SJCRH30 (cell line): Measurements from ENCODE around the gene PUS10. TPM values are rescaled to one million over a fixed set of nuclear protein-coding genes. Genes with fewer than 3 reads are reported as not detected.
A peak's percentile ranks its signal among the peaks of the same experiment; 100 is the strongest.
"Not testable (repeated sequence)": the region's sequence is repeated elsewhere in the genome, so short reads cannot be mapped to it uniquely, and the experiment has no call there.

ENCODE experiments used
- DNase-seq, 2 experiments: peaks; one replicate each; pipeline ENCODE4 v3.0.0-alpha.2; 2015 to 2020
- H3K27ac ChIP-seq: fragments of 250-450 bp; sonication (Bioruptor Pico); 2 replicates; pipeline ENCODE4 v1.5.1; 2020; ENCODE audit warnings: mild to moderate bottlenecking, moderate library complexity
- H3K27me3 ChIP-seq: fragments of 250-450 bp; sonication (Bioruptor Pico); 2 replicates; pipeline ENCODE4 v1.5.1; 2020; ENCODE audit warnings: mild to moderate bottlenecking, moderate library complexity
- H3K36me3 ChIP-seq: fragments of 250-450 bp; sonication (Bioruptor Pico); 2 replicates; pipeline ENCODE4 v1.5.1; 2020; ENCODE audit warnings: mild to moderate bottlenecking, moderate library complexity
- H3K4me1 ChIP-seq: fragments of 250-450 bp; sonication (Bioruptor Pico); 2 replicates; pipeline ENCODE4 v1.5.1; 2020; ENCODE audit warnings: mild to moderate bottlenecking, moderate library complexity
- H3K4me3 ChIP-seq: fragments of 250-450 bp; sonication (Bioruptor Pico); 2 replicates; pipeline ENCODE4 v1.5.1; 2020; ENCODE audit warnings: mild to moderate bottlenecking, moderate library complexity
- H3K9me3 ChIP-seq: fragments of 250-450 bp; sonication (Bioruptor Pico); replicated peaks from 2 replicates; pipeline ENCODE4 v1.5.1; 2020; ENCODE audit warnings: mild to moderate bottlenecking, moderate library complexity
- total RNA-seq: library from RNA; depleted of rRNA; stranded (reverse); fragments of >200 nt; shearing (Covaris generic); gene quantifications from 2 replicates; pipeline ENCODE4 v1.2.3, GENCODE V29; 2014

PUS10 gene
- total RNA-seq, 1 experiment from 2014 or later, result 8.9 TPM

- no peak for DNase-seq
- H3K27ac ChIP-seq, result no peak overlapping the region
These were observed 25.1 kb downstream of the PUS10 start for GRCh38 chr2:60992985-60993392.

GRCh38 chr2:60991644-60992043, 26.4 kb downstream of the PUS10 start:
- H3K36me3 ChIP-seq, result no peaks in the 10 kb centered on the region
- no peak for DNase-seq

More at GRCh38 chr2:60992985-60993392, 25.1 kb downstream of the PUS10 start:
- no peaks in the 10 kb centered on the region for H3K36me3 ChIP-seq
- H3K4me3 ChIP-seq, result no peak overlapping the region
- H3K27me3 ChIP-seq, result no peaks in the 10 kb centered on the region
- no peaks in the 10 kb centered on the region for H3K4me1 ChIP-seq
- peaks cover 11% of the 10 kb centered on the region for H3K9me3 ChIP-seq

GRCh38 chr2:60989259-60989658, 28.8 kb downstream of the PUS10 start:
- Histone ChIP-seq H3K27ac (no peak overlapping the region), H3K36me3 (no peaks in the 10 kb centered on the region), H3K9me3 (peaks cover 11% of the 10 kb centered on the region), H3K27me3 (no peaks in the 10 kb centered on the region), H3K4me3 (no peak overlapping the region), H3K4me1 (no peaks in the 10 kb centered on the region)
- DNase-seq, result no peak

More at GRCh38 chr2:60991644-60992043, 26.4 kb downstream of the PUS10 start:
- no peak overlapping the region for H3K4me3 ChIP-seq
- no peaks in the 10 kb centered on the region for H3K27me3 ChIP-seq
- no peaks in the 10 kb centered on the region for H3K4me1 ChIP-seq
- H3K9me3 ChIP-seq, result peaks cover 11% of the 10 kb centered on the region
- H3K27ac ChIP-seq, result no peak overlapping the region

- H3K27me3 ChIP-seq, H3K4me3 ChIP-seq, H3K36me3 ChIP-seq, H3K27ac ChIP-seq, H3K4me1 ChIP-seq, DNase-seq: not testable (repeated sequence)
- H3K9me3 ChIP-seq, result peaks cover 11% of the 10 kb centered on the region
These were observed 30.4 kb downstream of the PUS10 start for GRCh38 chr2:60987656-60988055.

- H3K4me1 ChIP-seq, result no peaks in the 10 kb centered on the region
- DNase-seq, result peak in 1 of 2 experiments; percentile 18
- H3K27ac ChIP-seq, result no peak overlapping the region
- no peaks in the 10 kb centered on the region for H3K36me3 ChIP-seq
- peaks cover 8% of the 10 kb centered on the region for H3K9me3 ChIP-seq
- no peak overlapping the region for H3K4me3 ChIP-seq
- no peaks in the 10 kb centered on the region for H3K27me3 ChIP-seq
These were observed 31.0 kb downstream of the PUS10 start for GRCh38 chr2:60987041-60987440.

GRCh38 chr2:60984720-60985119, 33.3 kb downstream of the PUS10 start:
- Histone ChIP-seq H3K9me3 (no peaks in the 10 kb centered on the region), H3K4me1 (no peaks in the 10 kb centered on the region), H3K36me3 (no peaks in the 10 kb centered on the region), H3K4me3 (no peak overlapping the region), H3K27me3 (no peaks in the 10 kb centered on the region), H3K27ac (no peak overlapping the region)
- no peak for DNase-seq

DNA sequence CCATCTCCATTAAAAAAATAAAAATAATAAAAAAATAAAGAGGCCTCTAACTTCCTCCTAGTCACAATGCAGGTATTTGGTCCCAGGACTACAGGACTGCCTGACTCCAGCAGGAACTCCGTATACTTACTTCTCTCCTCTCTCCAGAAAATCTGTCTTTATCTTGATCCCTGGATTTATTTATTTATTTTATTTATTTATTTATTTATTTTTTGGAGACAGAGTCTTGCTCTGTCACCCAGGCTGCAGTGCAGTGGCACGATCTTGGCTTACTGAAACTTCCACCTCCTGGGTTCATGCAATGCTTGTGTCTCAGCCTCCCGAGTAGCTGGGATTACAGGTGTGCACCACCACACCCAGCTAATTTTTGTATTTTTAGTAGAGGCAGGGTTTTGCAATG, 36.0 kb downstream of the PUS10 start:
- H3K4me3 ChIP-seq, H3K27me3 ChIP-seq, H3K4me1 ChIP-seq, H3K9me3 ChIP-seq, H3K36me3 ChIP-seq, DNase-seq, H3K27ac ChIP-seq: not testable (repeated sequence)

DNA sequence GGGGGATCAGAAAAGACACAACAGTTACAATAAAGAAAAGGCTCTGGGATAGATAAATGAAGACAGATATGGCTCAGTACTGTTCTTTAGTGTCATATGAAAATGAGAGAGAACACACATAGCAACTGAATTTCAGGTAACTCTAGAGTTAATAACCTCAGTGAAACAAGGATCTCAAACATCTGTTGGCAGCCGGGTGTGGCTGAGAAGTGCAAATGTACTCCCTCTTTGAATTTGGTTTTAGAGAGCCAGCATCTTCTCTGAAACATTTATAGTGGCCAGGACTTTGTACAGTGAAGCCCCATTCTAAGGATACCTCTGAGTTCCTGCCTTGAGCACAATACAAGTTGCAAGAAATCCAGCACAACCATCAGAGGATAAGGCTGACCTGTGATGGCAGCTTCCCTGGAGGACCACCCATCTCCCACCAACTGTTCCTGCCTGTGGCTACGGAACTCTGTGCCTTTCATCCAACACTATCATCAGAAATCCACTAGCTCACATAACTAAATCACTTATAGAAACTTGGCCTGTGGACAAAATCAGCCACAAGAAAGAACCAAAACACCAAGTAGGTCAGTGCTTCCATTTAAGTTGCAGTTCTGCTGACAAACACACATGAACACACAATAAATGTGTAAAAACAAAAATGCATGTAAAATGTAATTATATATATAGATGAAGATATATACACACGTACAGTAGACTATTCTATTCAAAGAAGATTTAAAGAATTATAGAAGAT, 37.8 kb downstream of the PUS10 start:
- no peaks in the 10 kb centered on the region for H3K36me3 ChIP-seq
- no peaks in the 10 kb centered on the region for H3K4me1 ChIP-seq
- H3K4me3 ChIP-seq, result no peak overlapping the region
- no peak for DNase-seq
- H3K27me3 ChIP-seq, result no peaks in the 10 kb centered on the region
- no peaks in the 10 kb centered on the region for H3K9me3 ChIP-seq
- H3K27ac ChIP-seq, result no peak overlapping the region

- Histone ChIP-seq H3K9me3 (no peaks in the 10 kb centered on the region), H3K27me3 (no peaks in the 10 kb centered on the region), H3K36me3 (no peaks in the 10 kb centered on the region), H3K4me1 (no peaks in the 10 kb centered on the region), H3K4me3 (no peak overlapping the region), H3K27ac (no peak overlapping the region)
- DNase-seq, result no peak
These were observed 38.8 kb downstream of the PUS10 start for GRCh38 chr2:60979231-60979630.

DNA sequence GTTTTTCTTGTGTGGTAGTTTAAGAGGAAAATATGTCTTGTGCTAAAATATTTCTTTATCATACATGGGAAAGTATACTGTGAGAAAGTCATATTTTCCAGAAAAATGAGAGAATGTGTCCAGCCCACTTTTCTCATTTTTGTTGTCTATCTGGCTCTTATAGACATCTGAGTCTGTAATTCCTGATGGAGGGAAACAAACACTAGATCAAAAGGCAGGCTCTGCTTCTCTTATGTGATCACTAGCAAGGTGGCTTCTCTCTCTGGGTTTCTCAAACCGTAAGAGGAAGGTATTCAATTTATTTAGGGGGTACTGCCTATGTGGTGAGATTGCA, 40.5 kb downstream of the PUS10 start:
- no peaks in the 10 kb centered on the region for H3K27me3 ChIP-seq
- no peaks in the 10 kb centered on the region for H3K9me3 ChIP-seq
- H3K36me3 ChIP-seq, result no peaks in the 10 kb centered on the region
- DNase-seq, result no peak
- H3K4me3 ChIP-seq, result no peak overlapping the region
- H3K27ac ChIP-seq, result no peak overlapping the region
- no peaks in the 10 kb centered on the region for H3K4me1 ChIP-seq

DNA sequence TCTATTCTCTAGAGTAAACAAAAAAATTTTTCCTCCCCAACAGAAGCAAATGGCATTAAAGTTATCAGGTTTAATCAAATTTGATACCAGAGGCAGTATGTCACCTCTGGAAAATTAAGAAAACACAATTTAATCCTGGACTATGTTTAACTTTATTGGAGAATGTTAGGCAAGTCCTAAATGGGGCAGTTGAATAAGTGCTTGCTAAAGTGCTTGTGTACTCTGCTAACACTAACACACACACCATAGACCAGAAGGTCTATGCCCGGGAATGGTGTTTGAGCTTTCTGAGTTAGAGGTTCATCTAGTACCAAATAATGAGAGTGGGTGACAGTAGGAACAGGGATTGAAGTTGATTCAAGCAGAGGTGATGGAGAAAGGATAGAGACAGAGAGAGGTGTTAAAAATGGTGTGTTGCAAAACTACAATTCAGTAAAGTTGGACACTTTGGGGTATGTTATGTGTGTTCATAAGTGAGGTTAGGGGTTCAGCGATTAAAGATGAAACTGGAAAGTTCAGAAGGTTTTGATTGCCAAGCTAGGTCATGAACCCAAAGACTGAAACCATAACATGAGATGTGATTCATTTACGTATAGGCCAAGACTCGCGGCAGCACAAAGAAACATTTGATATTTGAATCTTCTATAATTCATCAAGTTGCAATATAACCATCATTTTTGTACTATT, 41.0 kb downstream of the PUS10 start:
- no peaks in the 10 kb centered on the region for H3K36me3 ChIP-seq
- no peak for DNase-seq
- no peak overlapping the region for H3K27ac ChIP-seq
- H3K9me3 ChIP-seq, result no peaks in the 10 kb centered on the region
- no peaks in the 10 kb centered on the region for H3K27me3 ChIP-seq
- H3K4me1 ChIP-seq, result no peaks in the 10 kb centered on the region
- no peak overlapping the region for H3K4me3 ChIP-seq

DNA sequence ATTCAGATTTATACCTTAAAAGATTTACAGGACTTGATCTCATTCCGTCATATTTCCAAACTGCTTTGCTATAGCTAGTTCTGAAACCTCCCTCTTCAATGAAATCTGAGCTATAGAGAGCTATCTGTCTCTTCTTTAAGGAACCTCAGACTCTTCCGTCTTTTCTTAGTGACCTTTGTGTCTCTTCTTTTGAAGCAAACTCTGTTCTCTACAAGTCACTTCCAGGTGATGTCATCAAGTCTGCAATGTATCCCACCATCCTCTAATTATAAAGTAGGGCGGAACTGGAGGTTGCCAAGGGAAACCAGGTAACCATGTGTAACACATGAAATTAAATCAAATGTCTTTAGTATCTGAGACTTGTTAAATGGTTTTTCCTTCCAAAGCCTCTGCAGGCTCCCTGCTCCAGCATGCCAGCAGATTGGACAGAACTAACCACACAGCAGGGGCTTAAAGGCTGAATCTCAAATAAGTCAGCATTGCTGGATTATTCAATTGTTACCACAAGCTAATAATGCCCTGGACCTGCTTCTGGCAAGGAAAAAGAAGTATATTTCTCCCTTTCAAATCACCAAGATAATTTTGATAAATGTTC, 41.7 kb downstream of the PUS10 start:
- Histone ChIP-seq H3K36me3 (no peaks in the 10 kb centered on the region), H3K27me3 (no peaks in the 10 kb centered on the region), H3K4me1 (no peaks in the 10 kb centered on the region), H3K27ac (no peak overlapping the region), H3K9me3 (no peaks in the 10 kb centered on the region), H3K4me3 (no peak overlapping the region)
- no peak for DNase-seq

- no peak overlapping the region for H3K27ac ChIP-seq
- H3K4me3 ChIP-seq, result no peak overlapping the region
- no peaks in the 10 kb centered on the region for H3K36me3 ChIP-seq
- DNase-seq, result no peak
- H3K9me3 ChIP-seq, result no peaks in the 10 kb centered on the region
- no peaks in the 10 kb centered on the region for H3K27me3 ChIP-seq
- H3K4me1 ChIP-seq, result no peaks in the 10 kb centered on the region
These were observed 43.4 kb downstream of the PUS10 start for GRCh38 chr2:60974652-60975051.

- no peaks in the 10 kb centered on the region for H3K4me1 ChIP-seq
- no peak for DNase-seq
- H3K4me3 ChIP-seq, result no peak overlapping the region
- no peaks in the 10 kb centered on the region for H3K9me3 ChIP-seq
- H3K27me3 ChIP-seq, result no peaks in the 10 kb centered on the region
- H3K27ac ChIP-seq, result no peak overlapping the region
- H3K36me3 ChIP-seq, result no peaks in the 10 kb centered on the region
These were observed 44.4 kb downstream of the PUS10 start for GRCh38 chr2:60973705-60974104.

DNA sequence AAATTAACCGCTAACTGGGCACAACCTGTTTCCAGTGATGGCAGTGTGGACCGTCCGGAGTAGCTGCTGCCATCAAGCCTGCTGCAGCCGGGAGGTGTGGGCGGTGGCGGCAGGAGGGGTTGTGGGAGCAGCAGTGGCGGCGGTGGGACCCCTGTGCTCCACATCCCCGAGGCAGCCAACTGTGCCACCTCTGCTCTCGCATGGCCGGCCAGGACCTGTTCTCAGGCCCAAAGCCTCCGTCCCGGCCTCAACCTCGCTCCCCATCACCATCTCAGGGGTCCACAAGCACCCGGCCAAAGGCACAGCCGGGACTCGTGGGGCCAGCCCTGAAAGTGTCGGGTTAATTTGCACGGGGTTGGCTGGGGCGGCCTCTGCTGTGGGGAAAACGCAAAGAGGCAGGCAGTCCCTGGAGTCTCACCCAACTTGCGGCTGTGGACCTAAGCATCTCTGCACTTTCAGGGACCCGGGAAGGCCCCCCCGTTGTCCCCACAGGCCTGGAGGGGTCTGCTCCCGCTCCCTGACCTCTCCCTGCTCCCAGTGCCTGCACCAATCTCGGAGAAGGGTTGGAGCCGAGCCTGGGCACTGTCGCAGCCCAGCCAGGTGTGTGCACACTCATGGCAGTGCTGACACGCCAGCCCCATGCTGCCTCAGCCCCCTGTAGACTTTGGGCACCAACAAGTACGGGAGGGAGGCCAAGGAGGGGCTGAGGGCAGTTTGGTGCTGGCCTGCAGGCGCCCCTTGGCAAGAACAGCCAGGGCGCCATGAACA, 45.0 kb downstream of the PUS10 start:
- DNase-seq, result no peak
- no peaks in the 10 kb centered on the region for H3K4me1 ChIP-seq
- no peak overlapping the region for H3K27ac ChIP-seq
- H3K27me3 ChIP-seq, result no peaks in the 10 kb centered on the region
- H3K4me3 ChIP-seq, result no peak overlapping the region
- H3K9me3 ChIP-seq, result no peaks in the 10 kb centered on the region
- no peaks in the 10 kb centered on the region for H3K36me3 ChIP-seq
